H9 (cell line): ENCODE measurements around the gene TMEM119. TPM values are rescaled to one million over a fixed set of nuclear protein-coding genes. Genes with fewer than 3 reads are reported as not detected.

Experiments used
- DNase-seq: peaks from one replicate; pipeline ENCODE4 v3.0.0-alpha.2; 2017
- H2AFZ ChIP-seq: one replicate; pipeline ENCODE4 v1.6.1; 2013; ENCODE audit warnings: mild to moderate bottlenecking, low read length, control low read depth, moderate library complexity
- H2AK5ac ChIP-seq: 2 replicates; pipeline ENCODE4 v1.6.1; 2013; ENCODE audit warnings: low read length, control low read depth, mixed read lengths; ENCODE audit not compliant: insufficient read length
- H2BK120ac ChIP-seq: one replicate; pipeline ENCODE4 v1.6.1; 2013; ENCODE audit warnings: low read depth, mild to moderate bottlenecking, low read length, control low read depth, inconsistent platforms; ENCODE audit not compliant: poor library complexity, severe bottlenecking
- H2BK12ac ChIP-seq: 2 replicates; pipeline ENCODE4 v1.6.1; 2013; ENCODE audit warnings: low read length, control low read depth, mixed read lengths, low read depth; ENCODE audit not compliant: insufficient read length
- H2BK15ac ChIP-seq: 2 replicates; pipeline ENCODE4 v1.6.1; 2013; ENCODE audit warnings: low read depth, low read length, control low read depth
- H2BK20ac ChIP-seq: one replicate; pipeline ENCODE4 v1.6.1; 2013; ENCODE audit warnings: low read depth, mild to moderate bottlenecking, low read length, control low read depth, inconsistent platforms; ENCODE audit not compliant: poor library complexity, severe bottlenecking
- H2BK5ac ChIP-seq: 2 replicates; pipeline ENCODE4 v1.6.1; 2013; ENCODE audit warnings: low read length, control low read depth, mixed read lengths; ENCODE audit not compliant: insufficient read length
- H3K14ac ChIP-seq: 2 replicates; pipeline ENCODE4 v1.6.1; 2013; ENCODE audit warnings: low read length, control low read depth; ENCODE audit not compliant: insufficient read depth
- H3K18ac ChIP-seq: 2 replicates; pipeline ENCODE4 v1.6.1; 2013; ENCODE audit warnings: low read depth, mild to moderate bottlenecking, mixed read lengths, low read length, control low read depth; ENCODE audit not compliant: insufficient read length
- H3K23ac ChIP-seq: 2 replicates; pipeline ENCODE4 v1.6.1; 2013; ENCODE audit warnings: low read length, control low read depth, mixed read lengths, low read depth; ENCODE audit not compliant: insufficient read length
- H3K23me2 ChIP-seq: 2 replicates; pipeline ENCODE4 v1.6.1; 2013; ENCODE audit warnings: low read depth, mild to moderate bottlenecking, mixed read lengths, low read length, control low read depth; ENCODE audit not compliant: insufficient read length, poor library complexity, severe bottlenecking
- H3K27ac ChIP-seq: 2 replicates; pipeline ENCODE4 v1.5.1; 2013; ENCODE audit warnings: low read length, control low read depth, mixed read lengths, low read depth; ENCODE audit not compliant: insufficient read length
- H3K27me3 ChIP-seq: 2 replicates; pipeline ENCODE4 v1.6.1; 2013; ENCODE audit warnings: low read length, control low read depth, inconsistent platforms; ENCODE audit not compliant: insufficient read depth
- H3K4ac ChIP-seq: 2 replicates; pipeline ENCODE4 v1.6.1; 2013; ENCODE audit warnings: low read depth, mild to moderate bottlenecking, control low read depth, inconsistent platforms, low read length, moderate library complexity
- H3K4me1 ChIP-seq: 2 replicates; pipeline ENCODE4 v1.6.1; 2013; ENCODE audit warnings: low read length, control low read depth, inconsistent platforms; ENCODE audit not compliant: insufficient read depth
- H3K4me2 ChIP-seq: 2 replicates; pipeline ENCODE4 v1.6.1; 2013; ENCODE audit warnings: low read length, control low read depth, mixed read lengths; ENCODE audit not compliant: insufficient read length, insufficient read depth
- H3K56ac ChIP-seq: 2 replicates; pipeline ENCODE4 v1.6.1; 2013; ENCODE audit warnings: low read depth, mild to moderate bottlenecking, mixed read lengths, low read length, control low read depth; ENCODE audit not compliant: insufficient read length
- H3K79me1 ChIP-seq: 2 replicates; pipeline ENCODE4 v1.6.1; 2013; ENCODE audit warnings: low read depth, mild to moderate bottlenecking, moderate library complexity, low read length, control low read depth, inconsistent platforms; ENCODE audit not compliant: insufficient read depth, poor library complexity, severe bottlenecking
- H3K79me2 ChIP-seq: 2 replicates; pipeline ENCODE4 v1.6.1; 2013; ENCODE audit warnings: low read length, control low read depth, inconsistent platforms; ENCODE audit not compliant: insufficient read depth
- H3K9ac ChIP-seq: 2 replicates; pipeline ENCODE4 v1.6.1; 2013; ENCODE audit warnings: low read length, control low read depth, mixed read lengths; ENCODE audit not compliant: insufficient read length; ENCODE audit errors: extremely low read depth
- H3K9me3 ChIP-seq: one replicate; pipeline ENCODE4 v1.6.1; 2013; ENCODE audit warnings: low read depth, low read length, inconsistent platforms; ENCODE audit not compliant: control insufficient read depth
- H3T11ph ChIP-seq: one replicate; pipeline ENCODE4 v1.6.1; 2013; ENCODE audit warnings: mild to moderate bottlenecking, low read length, control low read depth, inconsistent platforms
- H4K20me1 ChIP-seq: one replicate; pipeline ENCODE4 v1.6.1; 2013; ENCODE audit not compliant: control insufficient read depth, insufficient read length, insufficient read depth
- H4K5ac ChIP-seq: 2 replicates; pipeline ENCODE4 v1.6.1; 2013; ENCODE audit warnings: low read depth, mild to moderate bottlenecking, mixed read lengths, low read length, control low read depth; ENCODE audit not compliant: insufficient read length
- H4K8ac ChIP-seq: replicated peaks from 2 replicates; pipeline ENCODE4 v1.6.1; 2013; ENCODE audit warnings: low read length, control low read depth, mixed read lengths, low read depth; ENCODE audit not compliant: insufficient read length
- H4K91ac ChIP-seq: 2 replicates; pipeline ENCODE4 v1.6.1; 2013; ENCODE audit warnings: low read depth, mild to moderate bottlenecking, moderate library complexity, mixed read lengths, low read length, control low read depth; ENCODE audit not compliant: insufficient read length
- H3K27ac Mint-ChIP-seq, 3 experiments: 2 replicates in 2 of 3; 3 replicates in 1 of 3; pipeline ENCODE4 v1.8.0; 2020 to 2021; ENCODE audit warnings: mixed read lengths in 3 of 3, mild to moderate bottlenecking in 1 of 3, moderate library complexity in 1 of 3
- H3K27me3 Mint-ChIP-seq: 2 replicates; pipeline ENCODE4 v1.8.0; 2021; ENCODE audit warnings: low read depth, mild to moderate bottlenecking, moderate library complexity, mixed read lengths
- H3K36me3 Mint-ChIP-seq, 3 experiments: 2 replicates in 2 of 3; 3 replicates in 1 of 3; pipeline ENCODE4 v1.8.0; 2020 to 2021; ENCODE audit warnings: low read depth in 3 of 3, mixed read lengths in 3 of 3; ENCODE audit not compliant: insufficient read depth in 1 of 3
- H3K4me1 Mint-ChIP-seq, 2 experiments: 2 replicates each; pipeline ENCODE4 v1.8.0; 2020; ENCODE audit warnings: mixed read lengths in 2 of 2
- H3K4me3 Mint-ChIP-seq, 2 experiments: 2 replicates in 1 of 2; 3 replicates in 1 of 2; pipeline ENCODE4 v1.8.0; 2020 to 2021; ENCODE audit warnings: mild to moderate bottlenecking in 2 of 2, mixed read lengths in 2 of 2, moderate library complexity in 1 of 2
- H3K9me3 Mint-ChIP-seq, 2 experiments: 2 replicates in 1 of 2; 3 replicates in 1 of 2; pipeline ENCODE4 v1.8.0; 2020; ENCODE audit warnings: mild to moderate bottlenecking in 2 of 2, mixed read lengths in 2 of 2, moderate library complexity in 1 of 2
- CTCF ChIP-seq: fragments of 200-600 bp; sonication (generic); conservative IDR thresholded peaks from 3 replicates; pipeline ENCODE4 v1.8.0; 2021; ENCODE audit warnings: antibody characterized with exemption, mild to moderate bottlenecking
- WGBS: extraction: QIAGEN DNeasy Blood & Tissue Kit; methylation state at CpG from one replicate; pipeline ENCODE4 v1.1.7; 2013; ENCODE audit warnings: missing lambda C conversion rate, low lambda C conversion rate, mixed read lengths; ENCODE audit not compliant: insufficient read length; ENCODE audit errors: extremely low coverage; 5-methylcytosine and 5-hydroxymethylcytosine counted together
- total RNA-seq: library from RNA; stranded (reverse); gene quantifications from 2 replicates; pipeline ENCODE4 v1.2.1, GENCODE V29; 2021

The TMEM119 gene
- total RNA-seq, 1 experiment from 2014 or later, result not detected

DNA sequence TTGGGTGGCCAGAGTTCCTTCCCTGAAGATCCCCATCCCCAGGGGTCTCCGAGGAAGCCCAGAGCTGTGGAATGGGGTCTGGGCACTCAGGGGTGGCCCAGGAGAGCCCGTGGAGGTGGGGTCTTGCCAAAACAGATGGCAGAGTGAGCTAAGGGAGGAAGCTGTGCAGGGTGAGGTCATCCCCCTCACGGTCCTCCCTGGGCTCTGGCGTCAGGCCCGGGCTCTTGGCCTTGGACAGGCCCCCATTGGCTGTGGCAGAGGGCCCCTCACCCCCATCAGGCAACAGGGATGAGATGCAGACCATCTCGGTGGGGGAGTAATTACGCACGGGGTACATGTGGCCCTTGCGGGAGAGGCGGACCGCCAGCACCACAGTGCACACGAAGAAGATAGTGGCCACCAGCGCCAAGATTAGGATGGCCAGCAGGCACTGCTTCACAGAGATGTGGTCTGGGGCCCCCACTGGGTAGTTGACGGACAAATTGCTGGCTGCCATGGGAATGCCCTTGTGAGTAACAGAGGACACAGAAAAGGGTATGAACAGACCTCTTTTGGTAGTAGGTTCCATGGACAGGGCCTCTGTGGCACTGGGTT lies 25.1 kb upstream of the TMEM119 start:
- H3K9me3 Mint-ChIP-seq, result no peaks in the 10 kb centered on the region; a peak in 2 of 5 replicates
- H3K27ac Mint-ChIP-seq, result no peak overlapping the region
- H3K27me3 ChIP-seq, result no peaks in the 10 kb centered on the region
- TF ChIP-seq CTCF, result no peak
- H3K4me2 ChIP-seq, result no peak overlapping the region
- no peak overlapping the region for H3K4me3 Mint-ChIP-seq
- H4K20me1 ChIP-seq, result no peaks in the 10 kb centered on the region
- H3T11ph ChIP-seq, result no peak overlapping the region
- peaks cover 0 to 2% (median 0%) of the 10 kb centered on the region in 3 experiments; a peak in 2 of 7 replicates for H3K36me3 Mint-ChIP-seq
- H2BK5ac ChIP-seq, result no peak overlapping the region
- no peaks in the 10 kb centered on the region for H3K23me2 ChIP-seq
- H3K9me3 ChIP-seq, result no peaks in the 10 kb centered on the region
- no peaks in the 10 kb centered on the region for H3K79me1 ChIP-seq
- H3K4ac ChIP-seq, result no peak overlapping the region
- peaks cover 28 to 32% of the 10 kb centered on the region in 2 experiments for H3K4me1 Mint-ChIP-seq
- H3K56ac ChIP-seq, result no peak overlapping the region
- no peak overlapping the region for H2BK15ac ChIP-seq
- no peak overlapping the region for H4K8ac ChIP-seq
- no peak overlapping the region for H4K5ac ChIP-seq
- no peak overlapping the region; the same call in 1 of the 2 replicates for H3K14ac ChIP-seq
- no peak overlapping the region for H2BK20ac ChIP-seq
- H2AK5ac ChIP-seq, result no peak overlapping the region
- H3K9ac ChIP-seq, result no peak overlapping the region
- no peak overlapping the region for H4K91ac ChIP-seq
- no peak overlapping the region for H2BK12ac ChIP-seq
- H2AFZ ChIP-seq, result no peak overlapping the region
- H3K27me3 Mint-ChIP-seq, result no peaks in the 10 kb centered on the region
- no peak overlapping the region for H2BK120ac ChIP-seq
- no CpG with 5 or more reads among the region's 14 CpGs for WGBS
- H3K79me2 ChIP-seq, result no peaks in the 10 kb centered on the region
- H3K23ac ChIP-seq, result no peak overlapping the region
- peak overlapping the region; percentile 45 for H3K18ac ChIP-seq
- H3K27ac ChIP-seq, result no peak overlapping the region
- no peak for DNase-seq
- peaks cover 3% of the 10 kb centered on the region; the same call in 1 of the 2 replicates for H3K4me1 ChIP-seq
